K562 treated with DMSO at 1 percent for 24 hours (cell line): Measurements from ENCODE around the gene PSEN1. TPM values are rescaled to one million over a fixed set of nuclear protein-coding genes. Genes with fewer than 3 reads are reported as not detected.

Experiments
- total RNA-seq: library from RNA; unstranded; fragments of 300-600 nt; gene quantifications from 2 replicates; pipeline ENCODE4 v1.2.3, GENCODE V29; 2022; ENCODE audit warnings: low read depth; ENCODE audit not compliant: insufficient read depth

Gene PSEN1
- 20.4 and 22.4 TPM in 2 replicates for total RNA-seq

GRCh38 chr14:73136387-73137225 lies at the start of gene PSEN1:
Gene PSEN1, plus strand, starts transcription at chr14:73136507. Its CDS starts 11,513 bp downstream, at chr14:73148020.

GRCh38 chr14:73237219-73237785 lies 101.0 kb downstream of the PSEN1 start, which contains the start of gene PAPLN:
Gene PAPLN, plus strand, starts transcription at chr14:73237506. Its CDS starts 2,273 bp downstream, at chr14:73239779.

Other genes with a start within 250 kb of the PSEN1 start
- 1.1 and 1.4 TPM in 2 replicates for gene DPF3, start 242.4 kb upstream of the PSEN1 start, total RNA-seq
- 10.2 and 11.1 TPM in 2 replicates for gene DCAF4, start 210.0 kb upstream of the PSEN1 start, total RNA-seq
- 24.8 and 25.3 TPM in 2 replicates for gene ZFYVE1, start 109.4 kb upstream of the PSEN1 start, total RNA-seq
- gene RBM25, start 78.0 kb upstream of the PSEN1 start, total RNA-seq = 28.2 and 28.5 TPM in 2 replicates
- gene PAPLN, start 101.0 kb downstream of the PSEN1 start, total RNA-seq = 2.5 and 2.7 TPM in 2 replicates